Peyer's patch (tissue), 4 donors: Measurements from ENCODE around the gene ADRA2C.

ENCODE experiments used
- POLR2A ChIP-seq, 2 donors: fragments of 450-650 bp; IDR thresholded peaks; one replicate each; pipeline ENCODE4 v1.5.1; 2017; ENCODE audit warnings: antibody characterized with exemption in 2 of 2, mild to moderate bottlenecking in 2 of 2, moderate library complexity in 2 of 2
- TF ChIP-seq, protein P1 (sequence below), 6 experiments: fragments of 450-650 bp in 4 of 6; fragments of 200-600 bp in 2 of 6; sonication (generic) in 1 of 6; IDR thresholded peaks; one replicate each; pipeline ENCODE4 v1.5.1; 2017 to 2019; ENCODE audit warnings: antibody characterized with exemption in 6 of 6, mild to moderate bottlenecking in 3 of 6, moderate library complexity in 1 of 6

DNA sequence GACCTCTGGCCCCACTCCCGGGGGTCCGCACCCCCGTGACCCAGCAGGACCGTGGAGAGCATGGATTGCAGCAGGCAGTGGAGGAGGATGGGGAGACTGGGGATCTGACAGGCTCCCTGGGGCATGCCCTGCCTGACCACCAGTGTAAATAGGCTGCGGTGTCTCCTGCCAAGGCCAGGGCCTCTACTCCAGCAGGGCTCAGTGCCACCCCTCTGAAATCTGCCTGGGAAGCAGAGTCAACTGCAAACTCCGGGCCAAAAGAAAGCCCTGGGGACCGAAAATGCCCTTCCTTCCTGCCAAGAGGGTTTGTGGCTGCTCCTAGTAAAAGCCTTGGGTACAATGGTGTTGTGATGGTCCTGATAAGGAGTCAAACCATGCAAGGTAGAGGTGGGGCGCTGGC lies 6.4 kb downstream of the ADRA2C start:
- TF ChIP-seq, protein P1, sequence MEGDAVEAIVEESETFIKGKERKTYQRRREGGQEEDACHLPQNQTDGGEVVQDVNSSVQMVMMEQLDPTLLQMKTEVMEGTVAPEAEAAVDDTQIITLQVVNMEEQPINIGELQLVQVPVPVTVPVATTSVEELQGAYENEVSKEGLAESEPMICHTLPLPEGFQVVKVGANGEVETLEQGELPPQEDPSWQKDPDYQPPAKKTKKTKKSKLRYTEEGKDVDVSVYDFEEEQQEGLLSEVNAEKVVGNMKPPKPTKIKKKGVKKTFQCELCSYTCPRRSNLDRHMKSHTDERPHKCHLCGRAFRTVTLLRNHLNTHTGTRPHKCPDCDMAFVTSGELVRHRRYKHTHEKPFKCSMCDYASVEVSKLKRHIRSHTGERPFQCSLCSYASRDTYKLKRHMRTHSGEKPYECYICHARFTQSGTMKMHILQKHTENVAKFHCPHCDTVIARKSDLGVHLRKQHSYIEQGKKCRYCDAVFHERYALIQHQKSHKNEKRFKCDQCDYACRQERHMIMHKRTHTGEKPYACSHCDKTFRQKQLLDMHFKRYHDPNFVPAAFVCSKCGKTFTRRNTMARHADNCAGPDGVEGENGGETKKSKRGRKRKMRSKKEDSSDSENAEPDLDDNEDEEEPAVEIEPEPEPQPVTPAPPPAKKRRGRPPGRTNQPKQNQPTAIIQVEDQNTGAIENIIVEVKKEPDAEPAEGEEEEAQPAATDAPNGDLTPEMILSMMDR (IDR thresholded peaks at IDR 0.05), result no peak
- TF ChIP-seq POLR2A (IDR thresholded peaks at IDR 0.05), result no peak
